Endodermal cell (in vitro differentiated cells): ENCODE results near the gene MTRFR. TPM values are rescaled to one million over a fixed set of nuclear protein-coding genes. Genes with fewer than 3 reads are reported as not detected.

Experiments
- DNase-seq: peaks from one replicate; pipeline ENCODE4 v3.0.0-alpha.2; 2017
- H3K27ac ChIP-seq: 2 replicates; pipeline ENCODE4 v1.5.1; 2013; ENCODE audit warnings: mild to moderate bottlenecking, low read depth, low read length, moderate library complexity
- H3K27me3 ChIP-seq: 2 replicates; pipeline ENCODE4 v1.6.1; 2013; ENCODE audit warnings: mild to moderate bottlenecking, low read length, moderate library complexity; ENCODE audit not compliant: insufficient read depth, control insufficient read depth, poor library complexity, severe bottlenecking
- H3K36me3 ChIP-seq: 2 replicates; pipeline ENCODE4 v1.7.0; 2013; ENCODE audit warnings: mild to moderate bottlenecking, low read length, moderate library complexity; ENCODE audit not compliant: control insufficient read depth, insufficient read depth
- H3K4me1 ChIP-seq: one replicate; pipeline ENCODE4 v1.7.0; 2013; ENCODE audit warnings: low read length; ENCODE audit not compliant: control insufficient read depth, insufficient read depth
- H3K4me3 ChIP-seq: 2 replicates; pipeline ENCODE4 v1.5.1; 2013; ENCODE audit warnings: mild to moderate bottlenecking, low read length, moderate library complexity
- H3K9ac ChIP-seq: 2 replicates; pipeline ENCODE4 v1.6.1; 2013; ENCODE audit warnings: mild to moderate bottlenecking, low read length, moderate library complexity; ENCODE audit not compliant: poor library complexity, severe bottlenecking; ENCODE audit errors: extremely low read depth
- H3K9me3 ChIP-seq: 2 replicates; pipeline ENCODE4 v1.6.1; 2013; ENCODE audit warnings: mild to moderate bottlenecking, low read length, moderate library complexity; ENCODE audit not compliant: control insufficient read depth
- H3K27ac Mint-ChIP-seq: 2 replicates; pipeline ENCODE4 v1.8.0; 2020; ENCODE audit warnings: mixed read lengths
- H3K27me3 Mint-ChIP-seq: 2 replicates; pipeline ENCODE4 v1.8.0; 2021; ENCODE audit warnings: mild to moderate bottlenecking, mixed read lengths; ENCODE audit not compliant: insufficient read depth
- H3K36me3 Mint-ChIP-seq: 2 replicates; pipeline ENCODE4 v1.8.0; 2020; ENCODE audit warnings: low read depth, mixed read lengths
- H3K4me1 Mint-ChIP-seq: 2 replicates; pipeline ENCODE4 v1.8.0; 2020; ENCODE audit warnings: mixed read lengths
- H3K4me3 Mint-ChIP-seq: 2 replicates; pipeline ENCODE4 v1.8.0; 2020; ENCODE audit warnings: mild to moderate bottlenecking, moderate library complexity, mixed read lengths
- H3K9me3 Mint-ChIP-seq: 2 replicates; pipeline ENCODE4 v1.8.0; 2020; ENCODE audit warnings: mild to moderate bottlenecking, mixed read lengths
- WGBS, 2 experiments: methylation state at CpG; one replicate each; pipeline versions ENCODE4 v1.1.5 to v1.1.7; 2013; ENCODE audit warnings: missing lambda C conversion rate in 2 of 2, mixed read lengths in 1 of 2; ENCODE audit not compliant: insufficient coverage in 1 of 2, insufficient read length in 1 of 2; 5-methylcytosine and 5-hydroxymethylcytosine counted together
- long read RNA-seq, 4 experiments: library from polyadenylated mRNA in 2 of 4; library from RNA in 1 of 4; library from capped mRNA in 1 of 4; stranded (forward) in 3 of 4; unstranded in 1 of 4; transcript quantifications; one replicate each; pipeline ENCODE4 v2.0.0, GENCODE V29; 2020 to 2021; ENCODE audit warnings: inconsistent platforms in 1 of 4
- polyA plus RNA-seq, 2 experiments: library from polyadenylated mRNA; stranded (reverse); fragments of 50-300 nt; gene quantifications; one replicate each; pipeline ENCODE4 v1.2.3, GENCODE V29; 2013
- total RNA-seq, 2 donors: library from RNA; stranded (reverse); fragmentation: NEBNext Ultra II Directional in 1 of 2; extraction: Animal tissue kit (Norgen Biotek cat#: 25700) in 1 of 2; gene quantifications; 2 replicates in 1 of 2; 3 replicates in 1 of 2; pipeline ENCODE4 v1.2.1, GENCODE V29; 2021
- TF ChIP-seq, protein P1 (sequence below): fragments of 200-600 bp; sonication (generic); conservative IDR thresholded peaks from 2 replicates; pipeline ENCODE4 v1.5.0; 2021; ENCODE audit warnings: antibody characterized with exemption, mild to moderate bottlenecking

Gene MTRFR
- total RNA-seq: 10 to 100 TPM; 16.2 to 19.3 TPM
- 14.1 TPM for polyA plus RNA-seq (2013, experiment 1 of 2)
- 17.1 TPM for polyA plus RNA-seq (2013, experiment 2 of 2)
- long read RNA-seq, experiment 1, partial matches to known transcripts: 0 of 6 reads
- long read RNA-seq, experiment 1, other reads (novel, unspliced or antisense): 1 of 6 reads
- long read RNA-seq, experiment 2, transcript C12orf65-201 (3 exons, 2,073 nt): major isoform, 23 of 31 reads
- long read RNA-seq, experiment 2, partial matches to known transcripts: 0 of 31 reads
- long read RNA-seq, experiment 2, other reads (novel, unspliced or antisense): 4 of 31 reads
- long read RNA-seq, experiment 3, transcript C12orf65-201 (3 exons, 2,073 nt): major isoform, 8 of 14 reads
- long read RNA-seq, experiment 3, partial matches to known transcripts: 2 of 14 reads
- long read RNA-seq, experiment 3, other reads (novel, unspliced or antisense): 4 of 14 reads
- long read RNA-seq, experiment 4, transcript C12orf65-201 (3 exons, 2,073 nt): major isoform, 43 of 49 reads
- long read RNA-seq, experiment 4, partial matches to known transcripts: 1 of 49 reads
- long read RNA-seq, experiment 4, other reads (novel, unspliced or antisense): 3 of 49 reads

DNA sequence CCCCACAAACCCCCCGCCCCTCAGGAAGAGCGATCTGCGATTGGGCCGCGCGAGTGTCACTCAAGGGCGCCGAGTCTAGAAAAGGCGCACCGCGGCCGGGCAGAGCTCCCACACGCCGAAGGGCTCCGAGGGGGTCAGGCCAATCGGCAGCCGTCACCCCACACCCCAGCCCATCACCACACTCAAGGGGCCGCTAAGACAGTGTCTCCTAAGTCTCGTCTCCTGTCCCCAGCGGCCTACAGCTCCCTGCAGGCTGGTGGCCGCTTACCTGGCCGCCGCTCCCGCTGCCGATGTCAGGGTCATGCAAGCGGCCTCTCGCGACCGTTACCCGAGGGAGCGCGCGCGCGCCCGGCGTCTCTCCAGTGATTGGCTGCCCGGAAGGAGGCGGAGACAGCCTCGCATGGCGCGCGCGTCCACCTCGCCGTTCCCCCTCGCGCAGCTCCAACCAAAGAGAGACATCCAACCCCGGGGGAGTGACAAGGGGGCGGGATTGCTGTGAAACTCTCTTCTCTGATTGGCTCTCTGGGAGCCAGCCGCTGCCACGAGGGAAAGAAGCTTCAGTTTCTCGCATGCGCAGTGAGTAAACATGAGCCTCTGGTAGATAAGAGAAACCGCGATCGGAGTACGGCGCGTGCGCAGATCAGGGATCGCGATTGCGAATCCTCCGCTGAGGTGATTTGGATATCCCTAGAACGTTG, at the start of gene MTRFR, which contains the start of gene MPHOSPH9:
TSS of gene MTRFR (plus strand) at position 630 of the 698 bp plus-strand sequence. CDS start 20,239 bp downstream, outside the sequence.
TSS of gene MPHOSPH9 (minus strand) at position 335 of the 698 bp plus-strand sequence. CDS start 2,777 bp downstream, outside the sequence.
- 0 to 1% methylated on average over 21 to 66 of the region's 66 CpGs for WGBS, 2 experiments
- no peaks in the 10 kb centered on the region for H3K27me3 Mint-ChIP-seq

DNA sequence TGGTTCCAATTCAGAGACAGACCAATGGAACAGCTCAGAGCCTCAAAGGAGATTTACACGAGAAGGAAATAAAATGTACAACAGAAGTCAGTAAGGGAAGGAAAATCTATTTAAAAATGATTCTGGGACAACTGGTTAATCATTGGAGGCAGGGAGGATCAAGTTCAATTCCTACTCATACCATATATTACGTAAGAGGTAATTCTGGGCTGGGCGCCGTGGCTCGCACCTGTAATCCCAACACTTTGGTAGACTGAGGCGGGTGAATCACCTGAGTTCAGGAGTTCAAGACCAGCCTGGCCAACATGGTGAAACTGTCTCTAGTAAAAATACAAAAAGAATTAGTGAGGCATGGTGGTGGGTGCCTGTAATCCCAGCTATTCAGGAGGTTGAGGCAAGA, 45.6 kb upstream of the MTRFR start:
- H3K36me3 Mint-ChIP-seq: peaks cover 56% of the 10 kb centered on the region

More for the DNA sequence above, at the start of gene MTRFR, which contains the start of gene MPHOSPH9:
- TF ChIP-seq, protein P1, sequence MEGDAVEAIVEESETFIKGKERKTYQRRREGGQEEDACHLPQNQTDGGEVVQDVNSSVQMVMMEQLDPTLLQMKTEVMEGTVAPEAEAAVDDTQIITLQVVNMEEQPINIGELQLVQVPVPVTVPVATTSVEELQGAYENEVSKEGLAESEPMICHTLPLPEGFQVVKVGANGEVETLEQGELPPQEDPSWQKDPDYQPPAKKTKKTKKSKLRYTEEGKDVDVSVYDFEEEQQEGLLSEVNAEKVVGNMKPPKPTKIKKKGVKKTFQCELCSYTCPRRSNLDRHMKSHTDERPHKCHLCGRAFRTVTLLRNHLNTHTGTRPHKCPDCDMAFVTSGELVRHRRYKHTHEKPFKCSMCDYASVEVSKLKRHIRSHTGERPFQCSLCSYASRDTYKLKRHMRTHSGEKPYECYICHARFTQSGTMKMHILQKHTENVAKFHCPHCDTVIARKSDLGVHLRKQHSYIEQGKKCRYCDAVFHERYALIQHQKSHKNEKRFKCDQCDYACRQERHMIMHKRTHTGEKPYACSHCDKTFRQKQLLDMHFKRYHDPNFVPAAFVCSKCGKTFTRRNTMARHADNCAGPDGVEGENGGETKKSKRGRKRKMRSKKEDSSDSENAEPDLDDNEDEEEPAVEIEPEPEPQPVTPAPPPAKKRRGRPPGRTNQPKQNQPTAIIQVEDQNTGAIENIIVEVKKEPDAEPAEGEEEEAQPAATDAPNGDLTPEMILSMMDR: no peak
- Histone ChIP-seq H3K9ac (peak within 1 kb of the TSS; percentile 86), H3K9me3 (no peaks in the 10 kb centered on the region), H3K4me3 (peak within 1 kb of the TSS; percentile 97), H3K27ac (peak within 1 kb of the TSS; percentile 71), H3K36me3 (peaks cover 19% of the 10 kb centered on the region), H3K4me1 (no peaks in the 10 kb centered on the region), H3K27me3 (no peaks in the 10 kb centered on the region)
- peak within 1 kb of the TSS; percentile 97 for H3K4me3 Mint-ChIP-seq
- H3K27ac Mint-ChIP-seq: peak within 1 kb of the TSS; percentile 94
- H3K4me1 Mint-ChIP-seq: peaks cover 7% of the 10 kb centered on the region
- H3K9me3 Mint-ChIP-seq: no peaks in the 10 kb centered on the region
- peak; percentile 100 for DNase-seq
- H3K36me3 Mint-ChIP-seq: peaks cover 12% of the 10 kb centered on the region

DNA sequence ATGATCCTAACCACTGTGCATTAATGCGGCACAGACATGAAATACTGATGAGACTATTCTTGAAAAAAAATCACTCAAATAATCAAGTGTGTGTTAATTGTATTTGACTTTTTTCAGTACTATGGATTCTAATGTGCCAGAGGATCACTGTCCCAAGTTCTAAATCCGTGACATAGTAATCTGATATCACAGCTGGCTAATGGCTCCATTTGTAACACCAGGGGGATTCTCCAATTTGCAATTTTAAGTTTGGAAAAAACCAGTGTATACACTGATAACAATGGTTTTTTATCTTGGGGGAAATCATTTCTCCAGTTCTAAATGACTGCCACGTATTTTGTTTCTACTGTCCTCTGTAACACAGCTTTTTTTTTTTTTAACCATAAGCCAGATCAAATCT, 33.3 kb upstream of the MTRFR start:
- Histone ChIP-seq H3K27ac (no peak overlapping the region), H3K4me3 (no peak overlapping the region), H3K4me1 (no peaks in the 10 kb centered on the region), H3K27me3 (no peaks in the 10 kb centered on the region), H3K9ac (no peak overlapping the region), H3K36me3 (peaks cover 71% of the 10 kb centered on the region), H3K9me3 (no peaks in the 10 kb centered on the region)
- WGBS, 2 experiments: 99 to 100% methylated on average over 3 of the region's 3 CpGs
- Mint-ChIP-seq H3K27me3 (no peaks in the 10 kb centered on the region), H3K4me1 (no peaks in the 10 kb centered on the region), H3K27ac (no peak overlapping the region), H3K9me3 (no peaks in the 10 kb centered on the region), H3K4me3 (no peak overlapping the region), H3K36me3 (peaks cover 64% of the 10 kb centered on the region)
- TF ChIP-seq, protein P1: no peak
- DNase-seq: no peak

More for the DNA sequence above, 45.6 kb upstream of the MTRFR start:
- no peak overlapping the region for H3K9ac ChIP-seq
- no peak overlapping the region for H3K27ac ChIP-seq
- H3K36me3 ChIP-seq: peaks cover 59% of the 10 kb centered on the region
- no peaks in the 10 kb centered on the region for H3K4me1 ChIP-seq
- 68 to 93% methylated on average over 6 of the region's 6 CpGs for WGBS, 2 experiments
- H3K27ac Mint-ChIP-seq: no peak overlapping the region
- no peak for DNase-seq
- no peaks in the 10 kb centered on the region for H3K27me3 ChIP-seq
- TF ChIP-seq, protein P1: no peak
- no peak overlapping the region for H3K4me3 Mint-ChIP-seq
- no peaks in the 10 kb centered on the region for H3K9me3 ChIP-seq
- no peaks in the 10 kb centered on the region for H3K27me3 Mint-ChIP-seq
- no peaks in the 10 kb centered on the region for H3K9me3 Mint-ChIP-seq
- H3K4me3 ChIP-seq: no peak overlapping the region
- no peaks in the 10 kb centered on the region for H3K4me1 Mint-ChIP-seq
